Measurements from ENCODE around the gene TJP3.

- TF ChIP-seq CTCF (IDR thresholded peaks at IDR 0.05 in 2 of 3, conservative IDR thresholded peaks at IDR 0.05 in 1 of 3; ENCODE audit: control insufficient read depth in 2 of 3, extremely low read depth in 1 of 3, insufficient read depth in 1 of 3, low read depth in 3 of 3, low read length in 3 of 3) (no peak), RAD21 (IDR thresholded peaks at IDR 0.05; ENCODE audit: insufficient read depth, low read depth, low read length) (no peak), MXI1 (IDR thresholded peaks at IDR 0.05; ENCODE audit: low read depth, low read length) (no peak), POLR2A (IDR thresholded peaks at IDR 0.05; ENCODE audit: low read depth, low read length) (no peak), FOXK2 (IDR thresholded peaks at IDR 0.05) (no peak), POLR2AphosphoS5 (IDR thresholded peaks at IDR 0.05; ENCODE audit: low read length) (no peak), CREB1 (IDR thresholded peaks at IDR 0.05; ENCODE audit: low read depth) (no peak), BCLAF1 (IDR thresholded peaks at IDR 0.05) (no peak), TARDBP (IDR thresholded peaks at IDR 0.05; ENCODE audit: borderline replicate concordance) (no peak), GABPA (IDR thresholded peaks at IDR 0.05; ENCODE audit: low read depth) (no peak)
Measured at GRCh38 chr19:3767050-3767449, 58.9 kb downstream of the TJP3 start.

Measured in GM12878 (cell line).